Stimulated activated CD8-positive, alpha-beta memory T cell treated with anti-CD3 and anti-CD28 coated beads, Interleukin-15, amount 100 ng/mL, for 4 hours (primary cell): ENCODE measurements around the gene CNTNAP2.

Experiments used
- DNase-seq, 2 donors: peaks; one replicate each; pipeline ENCODE4 v3.0.0-alpha.2; 2020; ENCODE audit warnings: low read depth in 2 of 2

CNTNAP2 gene

DNA sequence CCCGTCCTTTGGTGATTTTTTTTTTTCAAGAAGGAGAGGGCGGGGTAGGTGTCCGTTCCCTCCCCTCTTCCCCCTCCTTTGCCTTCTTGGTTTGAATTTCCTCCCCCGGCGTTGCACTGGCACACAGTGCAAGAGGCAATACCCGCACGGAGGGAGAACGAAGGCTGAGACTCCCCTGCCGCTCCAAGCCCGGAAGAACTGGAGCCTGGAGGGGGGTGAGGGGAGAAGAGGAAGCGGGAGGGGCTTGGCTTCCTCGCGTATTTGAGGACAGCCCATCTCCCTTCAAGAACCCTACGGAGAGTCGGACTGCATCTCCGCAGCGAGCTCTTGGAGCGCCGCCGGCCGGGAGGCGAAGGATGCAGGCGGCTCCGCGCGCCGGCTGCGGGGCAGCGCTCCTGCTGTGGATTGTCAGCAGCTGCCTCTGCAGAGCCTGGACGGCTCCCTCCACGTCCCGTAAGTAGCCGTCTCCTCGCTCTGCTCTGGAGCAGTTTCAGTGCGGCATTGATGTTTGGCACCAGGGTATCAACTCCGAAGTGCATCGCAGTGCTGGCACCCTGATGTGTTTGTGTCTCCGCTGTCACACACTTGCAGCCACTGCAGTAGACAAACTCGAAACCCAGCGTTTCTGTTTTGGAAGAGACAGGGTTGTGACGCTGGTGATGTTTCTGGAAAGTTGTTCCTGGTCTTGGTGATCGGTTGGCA lies at the start of gene CNTNAP2:
CNTNAP2 (plus strand) TSS at position 281 of the 702 bp plus-strand sequence; CDS start at position 357, 76 bp downstream.
- DNase-seq, result no peak

- DNase-seq, result no peak
These were observed 48.7 kb upstream of the CNTNAP2 start for GRCh38 chr7:146067880-146068279.

- DNase-seq, result no peak
These were observed 42.3 kb upstream of the CNTNAP2 start for GRCh38 chr7:146074195-146074765.

GRCh38 chr7:146076344-146076743 lies 40.3 kb upstream of the CNTNAP2 start:
- no peak for DNase-seq

DNA sequence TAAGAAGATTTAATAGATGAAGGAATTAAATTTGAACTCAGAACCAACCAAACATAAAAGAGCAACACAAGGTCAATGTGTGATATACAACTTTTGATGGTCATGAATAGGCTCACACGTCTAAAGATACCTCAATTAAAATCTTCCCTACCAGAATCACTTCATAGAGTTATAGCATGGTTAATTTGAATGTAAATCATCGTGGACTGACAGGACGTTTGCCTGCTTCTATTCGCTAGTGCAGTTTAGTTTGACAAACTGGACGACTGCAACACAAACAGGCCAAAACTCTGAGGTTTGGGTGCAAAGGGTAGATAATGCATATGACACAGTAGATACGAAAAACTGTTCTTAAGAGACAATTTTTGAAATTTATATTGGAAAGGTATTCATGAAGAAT lies 32.5 kb upstream of the CNTNAP2 start:
- DNase-seq, result no peak

GRCh38 chr7:146090023-146090645 lies 26.5 kb upstream of the CNTNAP2 start:
- DNase-seq, result no peak

- DNase-seq, result no peak
These were observed 22.2 kb upstream of the CNTNAP2 start for GRCh38 chr7:146094356-146094755.

GRCh38 chr7:146096994-146097393 lies 19.6 kb upstream of the CNTNAP2 start:
- DNase-seq, result no peak

- no peak for DNase-seq
These were observed 10.3 kb upstream of the CNTNAP2 start for GRCh38 chr7:146106319-146106718.

- no peak for DNase-seq
These were observed 3.8 kb upstream of the CNTNAP2 start for GRCh38 chr7:146112755-146113154.

GRCh38 chr7:146115548-146115850 lies 1.1 kb upstream of the CNTNAP2 start:
- DNase-seq, result no peak

DNA sequence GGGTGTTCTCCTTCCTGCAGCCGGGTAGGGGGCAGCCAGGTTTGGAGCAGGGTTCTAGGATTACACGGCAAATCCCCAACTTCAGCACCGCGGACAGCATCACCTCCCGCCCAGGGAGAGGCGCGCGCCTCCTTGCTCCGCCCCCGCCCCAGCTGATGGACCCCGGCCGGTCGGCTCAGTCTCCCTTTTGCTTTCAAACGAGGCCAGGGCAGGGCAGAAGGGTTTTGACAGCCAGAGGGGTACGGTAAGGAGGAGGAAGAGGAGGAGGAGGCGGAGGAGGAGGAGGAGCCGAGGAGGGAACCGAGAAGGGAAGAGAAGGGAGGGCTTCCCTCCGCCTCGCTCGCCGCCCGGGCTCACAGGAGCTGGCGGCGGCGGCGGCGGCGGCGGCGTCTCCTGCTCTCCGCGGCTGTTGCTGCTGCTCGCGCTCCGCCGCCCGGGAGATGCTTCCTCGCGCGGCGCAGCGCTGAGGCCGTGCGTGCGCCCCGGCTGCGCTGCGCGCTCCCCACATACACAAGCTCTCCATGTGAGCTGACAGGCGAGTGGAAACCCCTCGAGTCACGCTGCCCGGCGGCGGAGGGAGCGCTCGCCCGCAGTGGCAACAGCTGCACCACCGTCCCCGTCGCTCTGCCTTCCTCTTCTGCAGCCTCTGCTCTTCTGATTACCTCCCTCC lies 615 bp upstream of the CNTNAP2 start:
- no peak for DNase-seq

GRCh38 chr7:146117576-146117975 lies 975 bp downstream of the CNTNAP2 start:
- no peak for DNase-seq

DNA sequence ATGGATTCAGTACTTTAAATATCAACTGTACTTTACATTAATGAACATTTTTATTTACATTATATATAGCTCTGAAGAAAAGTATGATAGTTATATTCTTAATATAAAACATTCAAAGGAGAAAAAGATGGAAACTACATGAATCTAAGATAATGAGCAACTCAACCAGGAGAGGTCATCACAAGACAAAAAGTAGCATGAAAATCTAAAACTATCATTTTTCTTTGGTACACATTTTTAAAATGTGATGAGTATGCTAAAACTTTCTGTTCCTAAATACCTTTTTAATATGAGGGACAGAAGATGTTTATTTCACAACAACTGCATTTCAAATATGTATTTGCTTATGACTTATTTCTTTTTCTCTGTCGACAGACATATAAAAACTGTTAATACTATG lies 2.4 kb downstream of the CNTNAP2 start:
- DNase-seq, result no peak

DNA sequence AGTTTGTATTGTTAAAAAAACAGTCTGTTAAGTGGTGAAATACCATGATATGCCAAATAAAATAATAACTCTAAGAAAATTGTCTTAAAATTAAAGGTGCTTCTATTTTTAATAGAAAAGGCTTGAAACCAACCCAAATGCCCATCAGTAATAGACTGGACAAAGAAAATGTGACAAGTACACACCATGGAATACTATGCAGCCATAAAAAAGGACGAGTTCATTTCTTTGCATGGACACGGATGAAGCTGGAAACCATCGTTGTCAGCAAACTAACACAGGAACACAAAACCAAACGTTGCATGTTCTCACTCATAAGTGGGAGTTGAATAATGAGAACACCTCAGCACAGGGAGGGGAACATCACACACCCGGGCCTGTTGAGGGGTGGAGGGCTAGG lies 7.1 kb downstream of the CNTNAP2 start:
- no peak for DNase-seq

DNA sequence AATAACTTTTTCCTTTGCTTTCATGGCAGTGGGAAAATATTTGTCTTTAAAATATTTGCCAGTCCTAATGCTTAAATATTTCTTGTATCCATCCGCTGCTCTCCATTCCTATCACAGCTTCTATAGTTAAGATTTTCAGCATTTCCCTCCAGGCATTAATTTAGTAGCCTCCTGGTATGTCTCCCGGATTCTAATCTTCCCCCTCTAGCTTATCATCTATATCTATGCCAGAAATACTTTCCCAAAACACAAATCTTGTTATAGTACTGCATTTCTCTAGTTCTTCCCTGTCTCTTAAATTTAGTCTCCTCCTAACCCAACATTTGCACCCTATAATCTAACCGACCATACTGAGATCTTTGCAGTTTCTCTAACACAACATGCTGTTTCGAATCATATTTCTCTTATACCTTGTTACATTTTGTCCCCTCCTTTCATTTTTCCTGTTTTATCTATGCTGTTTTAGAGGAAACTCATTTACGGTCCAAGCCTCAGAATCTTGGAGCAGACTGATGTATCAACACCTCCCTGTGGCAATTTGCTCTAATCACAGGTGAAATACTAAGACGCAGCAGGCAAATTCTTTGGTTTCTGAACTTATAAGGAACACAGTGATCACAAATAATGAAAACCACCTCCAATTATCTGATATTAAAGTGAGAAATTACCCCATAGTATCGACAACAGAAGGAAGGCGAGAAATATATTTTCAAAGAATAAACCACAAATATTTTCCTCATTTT lies 10.3 kb downstream of the CNTNAP2 start:
- DNase-seq, result no peak

GRCh38 chr7:146129296-146129695 lies 12.7 kb downstream of the CNTNAP2 start:
- no peak for DNase-seq

- DNase-seq, result no peak
These were observed 13.4 kb downstream of the CNTNAP2 start for GRCh38 chr7:146129997-146130396.

DNA sequence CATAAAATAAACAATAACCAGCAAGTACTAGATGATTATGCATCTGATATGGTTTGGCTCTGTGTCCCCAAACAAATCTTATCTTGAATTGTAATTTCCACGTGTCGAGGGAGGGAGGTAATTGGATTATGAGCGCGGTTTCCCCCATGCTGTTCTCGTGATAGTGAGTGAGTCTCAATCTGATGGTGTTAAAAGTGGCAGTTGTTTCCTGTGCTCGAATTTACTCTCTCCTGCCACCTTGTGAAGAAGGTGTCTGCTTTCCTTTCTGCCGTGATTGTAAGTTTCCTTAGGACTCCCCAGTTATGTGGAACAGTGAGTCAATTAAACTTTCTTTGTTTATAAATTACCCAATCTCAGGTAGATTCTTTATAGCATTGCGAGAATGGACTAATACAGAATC lies 15.1 kb downstream of the CNTNAP2 start:
- DNase-seq, result no peak

DNA sequence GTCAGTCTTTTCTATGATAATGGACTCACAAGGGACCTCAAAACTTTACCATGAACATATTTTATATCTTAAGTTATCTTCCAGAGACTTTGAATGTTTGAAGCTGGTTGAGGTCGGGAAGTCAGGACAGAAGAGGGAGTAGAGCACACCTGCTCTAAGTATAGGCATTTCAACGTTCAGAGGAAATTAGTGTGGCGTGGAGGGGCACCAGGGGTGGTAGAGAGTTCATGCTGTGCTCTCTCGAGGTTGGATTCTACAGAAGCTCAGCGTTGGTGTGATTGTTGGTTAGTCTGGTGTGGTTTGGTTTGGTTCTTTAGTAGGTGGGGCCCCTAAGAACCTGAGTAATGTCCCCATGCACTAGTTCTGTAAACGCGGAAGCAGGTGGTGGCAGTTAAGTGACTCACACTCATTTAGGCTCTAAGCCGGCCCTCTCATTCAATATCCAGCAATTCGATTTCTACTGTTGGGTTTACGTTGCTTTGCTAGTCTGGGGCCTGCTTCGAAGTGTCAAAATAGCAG lies 19.8 kb downstream of the CNTNAP2 start:
- DNase-seq, result no peak

DNA sequence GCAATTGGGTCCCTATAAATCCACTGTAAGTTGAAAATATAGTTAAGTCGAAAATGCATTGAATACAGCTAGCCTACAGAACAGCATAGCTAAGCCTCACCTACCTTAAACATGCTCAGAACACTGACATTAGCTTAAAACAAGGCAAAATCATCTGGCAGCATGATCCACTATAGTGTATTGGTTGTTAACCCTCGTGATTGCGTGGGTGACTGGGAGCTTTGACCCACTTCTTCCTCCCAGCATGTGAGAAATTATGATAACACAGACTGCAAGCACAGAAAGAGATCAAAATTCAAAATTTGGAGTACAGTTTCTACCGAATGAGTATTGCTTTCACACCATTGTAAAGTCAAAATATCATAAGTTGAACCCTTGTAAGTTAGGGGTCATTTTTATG lies 22.3 kb downstream of the CNTNAP2 start:
- no peak for DNase-seq
